Measurements from ENCODE around the gene CRLF2. TPM values are rescaled to one million over a fixed set of nuclear protein-coding genes. Genes with fewer than 3 reads are reported as not detected.

CRLF2 gene
- total and polyA plus RNA-seq, 2 donors (not counting 3 experiments of a cell fraction or from before 2014, with no cell fraction given): not detected

GRCh38 chrX:1185561-1185960 is 26.9 kb downstream of the CRLF2 start:
- BruUV-seq (replicated peaks): no TSS peak
- POLR2A ChIA-PET: no interaction called here
- CTCF ChIA-PET: no interaction called here
- no peak for DNase-seq (ENCODE audit: low read depth, low spot score)
- no peaks in the 10 kb centered on the region for H3K79me2 ChIP-seq (ENCODE audit: control insufficient read depth, insufficient read depth, low read length)
- H3K9me3 ChIP-seq (replicated peaks; ENCODE audit: control insufficient read depth, insufficient read depth, low read length): peaks cover 1% of the 10 kb centered on the region
- no peaks in the 10 kb centered on the region for H3K4me1 ChIP-seq (ENCODE audit: control insufficient read depth, extremely low read depth, insufficient read depth, low read length)
- no peak overlapping the region for H3K4me3 ChIP-seq (replicated peaks in 1 of 3; ENCODE audit: insufficient read depth in 1 of 3, low read depth in 1 of 3, low read length in 3 of 3)
- H2AFZ ChIP-seq (ENCODE audit: low read depth, low read length): no peak overlapping the region
- no peaks in the 10 kb centered on the region for H4K20me1 ChIP-seq (replicated peaks; ENCODE audit: control insufficient read depth, extremely low read depth, insufficient read depth, low read length)
- no peak overlapping the region for H3K4me2 ChIP-seq (ENCODE audit: insufficient read depth, low read length)
- H3K36me3 ChIP-seq (ENCODE audit: control insufficient read depth in 2 of 2, extremely low read depth in 1 of 2, insufficient read depth in 2 of 2, low read length in 2 of 2): no peaks in the 10 kb centered on the region
- H3K9ac ChIP-seq (replicated peaks; ENCODE audit: extremely low read depth, insufficient read depth, low read length): no peak overlapping the region
- intact Hi-C loops (cut with micrococcal nuclease): no loop called here
- no peak for FAIRE-seq
- no peaks in the 10 kb centered on the region for H3K9me1 ChIP-seq (replicated peaks; ENCODE audit: control insufficient read depth, extremely low read depth, insufficient read depth, low read length)
- TF ChIP-seq GATA2 (IDR thresholded peaks at IDR 0.05; ENCODE audit: insufficient read depth, insufficient read length, low read depth, low read length) (no peak), MAX (IDR thresholded peaks at IDR 0.05; ENCODE audit: insufficient read depth, insufficient read length) (no peak), FOS (IDR thresholded peaks at IDR 0.05; ENCODE audit: borderline replicate concordance, insufficient read depth, low read length) (no peak), POLR2A (IDR thresholded peaks at IDR 0.05; ENCODE audit: low read depth, low read length) (no peak), MYC (IDR thresholded peaks at IDR 0.05; ENCODE audit: low read depth, low read length) (no peak), POLR2AphosphoS5 (IDR thresholded peaks at IDR 0.05; ENCODE audit: insufficient read depth, low read depth, low read length) (no peak), EZH2 (IDR thresholded peaks at IDR 0.05; ENCODE audit: borderline replicate concordance, low read depth, low read length, severe bottlenecking) (no peak), CTCF (IDR thresholded peaks at IDR 0.05; ENCODE audit: extremely low read depth in 1 of 2, insufficient read depth in 1 of 2, low read depth in 1 of 2, low read length in 2 of 2) (no peak), JUN (IDR thresholded peaks at IDR 0.05; ENCODE audit: borderline replicate concordance, insufficient read depth, insufficient read length, low read depth) (no peak)
- no peak overlapping the region for H3K27ac ChIP-seq (ENCODE audit: insufficient read depth, low read depth, low read length)
- dilution Hi-C loops (cut with MboI; ENCODE audit: extremely low pct_ligation_motif_present, low sequenced_read_pairs): no loop called here
- no peaks in the 10 kb centered on the region for H3K27me3 ChIP-seq (ENCODE audit: control insufficient read depth in 2 of 2, insufficient read depth in 2 of 2, low read length in 2 of 2)
